ENCODE measurements around the gene SECTM1. TPM values are rescaled to one million over a fixed set of nuclear protein-coding genes. Genes with fewer than 3 reads are reported as not detected.
"Not testable (repeated sequence)": the region's sequence is repeated elsewhere in the genome, so short reads cannot be mapped to it uniquely, and the experiment has no call there.

The SECTM1 gene
- total RNA-seq, 1 donor from 2014 or later = 6.3 TPM

- ATAC-seq = no peak
Observed at GRCh38 chr17:82369211-82369610, 35.6 kb upstream of the SECTM1 start.

DNA sequence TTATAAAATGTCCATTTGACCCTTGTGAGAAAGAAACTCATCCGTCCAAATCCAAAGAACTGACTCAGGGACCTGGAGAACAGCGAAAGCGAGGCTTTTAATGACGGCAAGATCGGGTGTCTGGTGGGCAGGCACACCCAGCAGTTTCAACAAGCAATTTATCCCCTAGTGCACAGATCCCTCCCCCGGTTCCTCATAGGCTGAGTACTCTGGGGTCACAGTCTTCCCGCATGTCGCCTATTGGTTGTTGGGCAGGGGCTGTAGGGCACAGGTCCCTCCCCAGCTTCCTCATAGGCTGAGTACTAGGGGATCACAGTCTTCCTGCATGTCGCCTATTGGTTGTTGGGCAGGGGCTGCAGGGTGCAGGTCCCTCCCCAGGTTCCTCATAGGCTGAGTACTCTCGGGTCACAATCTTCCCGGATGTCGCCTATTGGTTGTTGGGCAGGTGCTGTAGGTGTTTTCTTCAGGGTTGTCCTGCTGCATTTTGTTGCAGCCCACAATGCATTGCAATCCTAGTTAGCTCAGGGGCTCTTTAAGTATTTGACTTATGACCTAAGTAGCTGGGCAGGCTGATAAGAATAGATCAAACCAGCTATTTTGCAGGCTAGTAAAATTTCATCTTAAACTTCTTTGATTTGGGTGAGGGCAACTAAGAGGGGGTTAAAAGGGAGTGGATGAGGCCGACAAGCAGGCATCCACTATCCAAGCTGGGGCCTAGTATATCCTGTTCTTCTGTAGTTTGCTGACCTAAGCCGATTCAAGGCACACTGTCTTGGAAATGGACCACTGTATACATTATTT is 34.4 kb upstream of the SECTM1 start:
- ATAC-seq = no peak

GRCh38 chr17:82366749-82367148 is 33.2 kb upstream of the SECTM1 start:
- ATAC-seq = peak; percentile 89

- ATAC-seq = no peak
Observed at GRCh38 chr17:82365606-82366295, 32.2 kb upstream of the SECTM1 start.

GRCh38 chr17:82361885-82362633 is 28.5 kb upstream of the SECTM1 start:
- ATAC-seq = peak; percentile 7

DNA sequence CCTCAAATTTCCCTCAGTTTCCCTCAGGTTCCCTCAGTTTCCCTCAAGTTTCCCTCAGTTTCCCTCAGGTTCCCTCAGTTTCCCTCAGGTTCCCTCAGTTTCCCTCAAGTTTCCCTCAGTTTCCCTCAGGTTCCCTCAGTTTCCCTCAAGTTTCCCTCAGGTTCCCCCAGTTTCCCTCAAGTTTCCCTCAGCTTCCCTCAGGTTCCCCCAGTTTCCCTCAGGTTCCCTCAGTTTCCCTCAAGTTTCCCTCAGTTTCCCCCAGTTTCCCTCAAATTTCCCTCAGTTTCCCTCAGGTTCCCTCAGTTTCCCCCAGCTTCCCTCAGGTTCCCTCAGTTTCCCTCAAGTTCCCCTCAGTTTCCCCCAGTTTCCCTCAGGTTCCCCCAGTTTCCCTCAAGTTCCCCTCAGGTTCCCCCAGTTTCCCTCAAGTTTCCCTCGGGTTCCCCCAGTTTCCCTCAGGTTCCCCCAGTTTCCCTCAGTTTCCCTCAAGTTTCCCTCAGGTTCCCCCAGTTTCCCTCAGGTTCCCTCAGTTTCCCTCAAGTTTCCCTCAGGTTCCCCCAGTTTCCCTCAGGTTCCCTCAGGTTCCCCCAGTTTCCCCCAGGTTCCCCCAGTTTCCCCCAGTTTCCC is 26.0 kb upstream of the SECTM1 start:
- not testable (repeated sequence) for ATAC-seq

GRCh38 chr17:82358465-82359350 is 25.1 kb upstream of the SECTM1 start, which contains the start of gene TEX19:
TSS of gene TEX19 (plus strand) at chr17:82359247. CDS start at chr17:82362151, 2,904 bp downstream.
- ATAC-seq = no peak

- no peak for ATAC-seq
Observed at GRCh38 chr17:82357394-82357793, 23.8 kb upstream of the SECTM1 start.

GRCh38 chr17:82356845-82357355 is 23.3 kb upstream of the SECTM1 start:
- ATAC-seq = no peak

DNA sequence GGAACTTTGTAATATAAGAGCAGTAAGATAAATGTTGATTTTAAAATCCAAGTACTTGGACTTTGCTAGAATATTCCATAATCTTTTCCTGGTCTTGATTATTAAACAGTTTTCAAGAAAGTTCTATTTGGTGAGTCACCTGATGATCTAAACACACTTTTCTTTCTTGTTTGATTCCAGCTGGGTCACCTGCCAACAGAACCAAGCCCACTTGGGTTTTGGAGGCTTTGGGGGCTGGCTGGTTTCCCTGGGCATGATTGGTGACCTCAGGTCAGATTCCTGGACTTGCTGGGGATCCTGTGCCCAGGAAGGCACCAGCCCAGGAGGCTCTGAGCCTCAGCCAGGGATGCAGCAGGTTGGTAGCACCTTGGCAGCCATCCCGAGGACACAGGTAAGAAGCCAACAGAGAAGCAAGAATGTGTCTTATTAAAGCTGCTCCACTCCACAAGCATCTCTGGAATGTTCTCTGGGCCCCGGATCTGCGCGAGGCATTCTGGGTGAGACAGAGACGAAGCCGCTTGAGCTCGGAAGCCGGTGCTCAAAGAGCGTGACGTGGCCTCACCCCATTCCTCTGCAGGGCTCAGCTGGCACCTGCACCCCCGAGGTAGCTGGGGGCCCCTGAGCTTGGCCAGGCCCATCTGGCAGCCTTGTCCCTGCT is 22.3 kb upstream of the SECTM1 start:
- peak; percentile 75 for ATAC-seq

DNA sequence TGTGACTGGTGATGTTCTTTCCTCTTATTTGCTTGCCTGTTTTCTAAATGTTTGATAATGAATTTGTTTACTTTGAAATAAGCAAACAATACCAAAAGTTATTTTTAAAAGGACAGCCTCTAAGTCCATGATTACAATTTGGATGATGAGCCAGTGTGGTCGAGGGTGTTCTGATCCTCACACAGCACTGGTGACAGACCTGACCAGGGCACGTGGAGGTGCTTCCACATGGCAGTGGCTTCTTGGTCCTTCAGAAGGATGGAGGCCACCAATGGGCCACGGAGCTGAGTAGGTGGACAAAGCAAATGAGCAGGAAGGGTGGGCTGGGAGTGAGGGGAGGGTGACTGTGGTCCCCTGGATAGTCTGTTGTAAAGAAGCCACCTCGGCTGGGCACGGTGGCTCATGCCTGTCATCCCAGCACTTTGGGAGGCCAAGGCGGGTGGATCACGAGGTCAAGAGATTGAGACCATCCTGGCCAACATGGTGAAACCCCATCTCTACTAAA is 21.3 kb upstream of the SECTM1 start:
- no peak for ATAC-seq

DNA sequence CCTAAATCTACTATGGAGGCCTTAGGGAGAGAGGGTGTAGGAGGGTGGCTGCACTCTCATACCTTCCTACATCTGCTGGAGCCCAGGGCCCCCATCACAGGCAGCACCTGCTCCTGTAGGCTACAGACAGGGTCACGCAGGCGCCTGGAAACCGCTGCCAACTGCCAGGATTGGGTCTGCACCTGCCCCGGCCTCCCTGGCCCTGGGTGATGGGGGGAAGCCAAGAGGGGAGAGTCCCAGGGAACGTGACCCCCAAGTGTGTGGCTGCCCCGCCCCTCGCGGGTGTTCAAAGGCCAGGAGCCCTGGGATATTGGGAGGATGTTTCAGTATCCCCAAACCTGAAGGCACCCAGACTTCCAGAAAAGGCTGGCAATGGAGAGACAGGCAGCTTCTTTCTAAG is 19.9 kb upstream of the SECTM1 start:
- no peak for ATAC-seq

DNA sequence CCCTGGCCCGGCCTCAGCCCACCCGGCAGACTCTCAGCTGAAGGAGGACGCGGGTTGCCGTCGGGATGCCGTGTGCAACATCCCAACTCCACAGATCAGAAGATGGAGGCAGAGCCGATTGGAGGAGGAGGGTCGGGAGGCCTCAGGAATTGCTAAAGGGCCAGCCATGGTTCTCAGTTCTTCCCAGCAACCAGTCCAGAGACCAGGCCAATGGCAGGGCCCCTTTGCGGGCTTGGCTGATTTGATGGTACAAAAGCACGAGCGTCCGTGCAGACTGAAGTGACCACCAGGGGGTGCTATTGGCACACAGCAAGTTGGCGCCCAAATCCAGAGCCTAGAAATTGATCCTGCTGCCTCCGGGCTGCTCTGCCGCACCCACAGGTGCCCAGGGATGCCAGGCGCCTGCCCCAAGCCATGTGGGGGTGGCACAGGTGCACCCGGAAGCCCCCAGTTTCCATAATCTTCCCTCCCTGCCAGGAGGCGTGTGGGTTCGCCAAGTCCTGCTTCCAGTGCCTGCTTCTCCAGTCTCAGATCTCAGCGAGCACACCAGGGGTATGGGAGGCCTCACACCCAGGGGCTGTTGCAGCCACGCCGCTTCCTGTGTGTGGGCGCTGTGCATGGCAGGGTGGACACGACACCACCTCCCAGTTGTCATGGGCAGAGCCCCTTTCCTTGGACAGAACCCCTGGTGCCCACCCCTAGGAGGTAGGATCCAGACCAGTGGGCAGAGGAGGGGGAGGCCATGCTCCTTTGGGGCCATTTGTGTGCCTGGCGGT is 18.3 kb upstream of the SECTM1 start:
- peak; percentile 75 for ATAC-seq

DNA sequence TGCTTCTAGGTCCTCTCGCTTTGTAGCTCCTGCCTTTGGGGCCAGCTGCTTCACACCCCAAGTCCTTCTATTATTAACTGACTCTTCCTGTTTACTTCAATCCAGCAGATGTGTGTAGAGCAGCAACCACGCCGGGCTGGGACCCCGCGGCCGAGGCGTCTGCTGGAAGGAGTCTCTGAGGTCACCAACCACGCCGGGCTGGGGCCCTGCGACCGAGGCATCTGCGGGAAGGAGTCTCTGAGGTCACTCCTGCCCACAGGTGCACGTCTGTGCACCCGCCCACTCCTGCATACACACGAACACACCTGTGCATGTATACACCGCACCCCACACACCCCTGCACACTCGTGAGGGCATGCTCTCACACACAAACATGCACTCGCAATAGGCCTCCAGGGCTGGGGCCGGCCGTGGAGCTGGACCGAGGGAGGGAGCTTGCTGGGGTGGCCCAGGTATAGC is 17.7 kb upstream of the SECTM1 start:
- peak; percentile 25 for ATAC-seq

- ATAC-seq = no peak
Observed at GRCh38 chr17:82350182-82351030, 16.8 kb upstream of the SECTM1 start.

- ATAC-seq = no peak
Observed at GRCh38 chr17:82349287-82349701, 15.7 kb upstream of the SECTM1 start.

GRCh38 chr17:82348866-82349265 is 15.3 kb upstream of the SECTM1 start:
- no peak for ATAC-seq

DNA sequence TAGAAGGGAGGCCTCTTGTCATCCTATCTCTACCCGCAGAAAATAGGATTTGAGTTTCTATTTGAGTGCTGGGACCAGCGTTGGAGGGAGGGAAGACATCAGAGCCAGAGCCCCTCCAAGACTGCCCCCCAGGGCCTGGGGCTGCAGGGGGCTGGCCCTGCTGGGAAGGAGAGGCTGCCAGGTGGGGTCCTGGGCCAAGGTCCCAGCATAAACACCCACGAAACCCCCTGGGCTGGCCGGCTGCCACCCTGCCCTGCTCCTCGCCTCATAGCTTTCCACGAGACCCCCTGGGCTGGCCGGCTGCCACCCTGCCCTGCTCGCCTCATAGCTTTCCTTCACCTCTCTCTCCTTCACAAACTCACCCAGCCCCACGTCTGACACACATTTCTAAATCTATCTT is 14.9 kb upstream of the SECTM1 start:
- no peak for ATAC-seq

DNA sequence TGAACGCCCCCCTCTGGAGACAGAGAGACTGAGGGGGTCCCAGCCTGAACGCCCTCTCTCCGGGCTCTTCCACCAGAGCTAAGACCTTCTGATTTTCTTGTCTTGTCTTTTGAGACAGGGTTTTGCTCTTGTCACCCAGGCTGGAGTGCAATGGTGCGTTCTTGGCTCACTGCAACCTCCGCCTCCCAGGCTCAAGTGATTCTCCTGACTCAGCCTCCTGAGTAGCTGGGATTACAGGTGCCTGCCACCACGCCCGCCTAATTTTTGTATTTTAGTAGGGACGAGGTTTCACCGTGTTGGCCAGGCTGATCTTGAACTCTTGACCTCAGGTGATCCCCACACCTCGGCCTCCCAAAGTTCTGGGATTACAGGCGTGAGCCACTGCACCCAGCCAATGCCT is 14.4 kb upstream of the SECTM1 start:
- ATAC-seq = not testable (repeated sequence)
